GM12874 (cell line): ENCODE results near the gene SAA4.

Source experiments
- TF ChIP-seq, protein P1 (sequence below): IDR thresholded peaks from 2 replicates; pipeline ENCODE4 v1.5.1; 2011; ENCODE audit warnings: low read depth, mild to moderate bottlenecking, control low read depth, low read length, moderate library complexity; ENCODE audit not compliant: insufficient read depth

The SAA4 gene, protein sequence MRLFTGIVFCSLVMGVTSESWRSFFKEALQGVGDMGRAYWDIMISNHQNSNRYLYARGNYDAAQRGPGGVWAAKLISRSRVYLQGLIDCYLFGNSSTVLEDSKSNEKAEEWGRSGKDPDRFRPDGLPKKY

DNA sequence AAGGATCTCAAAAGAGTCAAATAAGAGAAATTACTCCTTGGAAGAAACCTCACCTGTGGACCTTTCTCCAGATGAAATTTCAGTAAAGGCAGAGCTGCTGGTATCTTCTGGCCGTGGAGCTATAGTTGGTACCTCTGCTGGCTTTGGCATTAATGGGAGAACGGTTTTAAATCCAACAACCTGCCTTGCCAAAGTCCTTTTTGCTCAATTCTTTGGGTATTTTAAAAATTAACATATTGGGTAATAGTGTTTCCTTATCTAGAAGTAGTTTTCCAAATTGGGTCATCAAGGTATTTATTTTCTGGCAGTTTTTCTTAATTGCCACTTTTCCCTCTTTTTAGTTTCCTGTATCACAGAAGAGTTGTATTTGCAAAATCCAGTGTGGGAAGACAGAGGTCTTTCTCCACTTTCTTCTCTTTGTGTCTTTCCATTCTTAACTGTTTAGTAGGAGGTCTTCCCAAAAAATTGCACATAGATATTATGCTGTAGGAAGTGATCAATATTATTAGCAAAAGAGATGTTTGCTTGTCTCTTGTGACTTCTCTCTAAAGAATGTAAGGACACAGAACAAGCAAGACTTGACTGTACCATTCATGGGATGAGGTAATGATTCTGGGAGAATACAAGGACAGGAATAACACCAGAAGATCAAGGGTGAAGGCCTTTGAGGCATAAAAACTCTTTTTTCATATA lies at the start of gene SAA4:
SAA4 (minus strand) TSS at position 139 of the 693 bp plus-strand sequence. CDS start 876 bp downstream, outside the sequence.
- TF ChIP-seq, protein P1, sequence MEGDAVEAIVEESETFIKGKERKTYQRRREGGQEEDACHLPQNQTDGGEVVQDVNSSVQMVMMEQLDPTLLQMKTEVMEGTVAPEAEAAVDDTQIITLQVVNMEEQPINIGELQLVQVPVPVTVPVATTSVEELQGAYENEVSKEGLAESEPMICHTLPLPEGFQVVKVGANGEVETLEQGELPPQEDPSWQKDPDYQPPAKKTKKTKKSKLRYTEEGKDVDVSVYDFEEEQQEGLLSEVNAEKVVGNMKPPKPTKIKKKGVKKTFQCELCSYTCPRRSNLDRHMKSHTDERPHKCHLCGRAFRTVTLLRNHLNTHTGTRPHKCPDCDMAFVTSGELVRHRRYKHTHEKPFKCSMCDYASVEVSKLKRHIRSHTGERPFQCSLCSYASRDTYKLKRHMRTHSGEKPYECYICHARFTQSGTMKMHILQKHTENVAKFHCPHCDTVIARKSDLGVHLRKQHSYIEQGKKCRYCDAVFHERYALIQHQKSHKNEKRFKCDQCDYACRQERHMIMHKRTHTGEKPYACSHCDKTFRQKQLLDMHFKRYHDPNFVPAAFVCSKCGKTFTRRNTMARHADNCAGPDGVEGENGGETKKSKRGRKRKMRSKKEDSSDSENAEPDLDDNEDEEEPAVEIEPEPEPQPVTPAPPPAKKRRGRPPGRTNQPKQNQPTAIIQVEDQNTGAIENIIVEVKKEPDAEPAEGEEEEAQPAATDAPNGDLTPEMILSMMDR: no peak

DNA sequence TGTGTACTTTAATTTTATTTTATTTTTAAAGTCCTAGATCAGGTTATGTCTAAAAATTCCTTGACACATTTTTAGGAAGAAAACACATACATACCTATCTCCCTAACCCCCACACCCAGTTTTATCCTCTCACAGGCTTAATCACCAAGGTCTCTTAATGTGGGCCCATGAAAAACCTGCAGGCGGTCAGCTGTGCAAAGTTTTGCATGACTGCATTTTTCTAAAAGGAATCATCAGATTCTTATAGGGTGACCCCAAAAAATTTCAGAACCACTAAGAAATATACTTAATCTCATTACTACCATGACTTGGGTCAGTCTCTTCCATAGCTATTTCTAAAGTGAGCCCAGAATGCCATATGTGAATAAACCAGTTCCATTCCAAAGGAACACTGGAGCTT lies 49.2 kb upstream of the SAA4 start:
- TF ChIP-seq, protein P1: no peak

DNA sequence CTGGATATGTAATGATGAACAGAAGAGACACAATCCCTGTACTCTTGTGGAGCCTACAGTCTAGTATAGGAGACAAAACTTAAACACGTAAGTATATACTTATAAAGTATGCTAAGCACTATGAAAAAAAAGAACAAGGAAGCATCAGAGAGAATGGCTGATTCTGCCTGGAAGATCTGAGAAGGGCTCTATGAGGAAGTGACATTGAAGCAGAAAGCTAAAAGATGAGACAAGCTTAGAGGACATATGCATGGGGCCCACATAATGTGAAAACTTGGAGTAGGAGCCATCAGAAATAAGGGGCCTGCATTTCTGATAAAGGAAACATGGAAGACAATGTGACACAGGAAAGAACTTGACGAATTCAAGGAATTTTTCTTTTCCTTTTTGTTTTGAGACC lies 46.0 kb upstream of the SAA4 start:
- TF ChIP-seq, protein P1: no peak

DNA sequence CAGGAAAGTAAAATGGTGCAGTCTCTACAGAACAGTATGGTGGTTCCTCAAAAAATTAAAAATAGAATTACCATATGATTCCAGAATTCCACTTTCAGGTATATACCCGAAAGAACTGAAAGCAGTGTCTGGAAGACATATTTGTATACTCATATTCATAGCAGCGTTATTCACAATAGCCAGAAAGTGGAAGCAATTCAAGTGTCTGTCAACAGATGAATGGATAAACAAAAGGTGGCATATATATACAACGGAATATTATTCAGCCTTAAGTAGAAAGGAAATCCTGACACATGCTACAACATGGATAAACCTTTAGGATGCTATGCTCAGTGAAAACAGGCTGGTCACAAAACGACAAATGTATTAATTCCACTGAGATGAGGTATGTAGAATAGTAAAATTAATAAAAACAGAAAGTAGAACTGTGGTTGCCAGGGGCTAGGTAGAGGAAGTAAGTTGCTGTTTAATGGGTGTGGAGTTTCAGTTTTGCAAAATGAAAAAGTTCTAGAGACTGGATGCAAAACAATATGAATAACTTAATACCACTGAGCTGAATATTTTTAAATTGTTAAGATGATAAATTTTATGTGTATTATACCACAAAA lies 43.9 kb upstream of the SAA4 start:
- TF ChIP-seq, protein P1: no peak

DNA sequence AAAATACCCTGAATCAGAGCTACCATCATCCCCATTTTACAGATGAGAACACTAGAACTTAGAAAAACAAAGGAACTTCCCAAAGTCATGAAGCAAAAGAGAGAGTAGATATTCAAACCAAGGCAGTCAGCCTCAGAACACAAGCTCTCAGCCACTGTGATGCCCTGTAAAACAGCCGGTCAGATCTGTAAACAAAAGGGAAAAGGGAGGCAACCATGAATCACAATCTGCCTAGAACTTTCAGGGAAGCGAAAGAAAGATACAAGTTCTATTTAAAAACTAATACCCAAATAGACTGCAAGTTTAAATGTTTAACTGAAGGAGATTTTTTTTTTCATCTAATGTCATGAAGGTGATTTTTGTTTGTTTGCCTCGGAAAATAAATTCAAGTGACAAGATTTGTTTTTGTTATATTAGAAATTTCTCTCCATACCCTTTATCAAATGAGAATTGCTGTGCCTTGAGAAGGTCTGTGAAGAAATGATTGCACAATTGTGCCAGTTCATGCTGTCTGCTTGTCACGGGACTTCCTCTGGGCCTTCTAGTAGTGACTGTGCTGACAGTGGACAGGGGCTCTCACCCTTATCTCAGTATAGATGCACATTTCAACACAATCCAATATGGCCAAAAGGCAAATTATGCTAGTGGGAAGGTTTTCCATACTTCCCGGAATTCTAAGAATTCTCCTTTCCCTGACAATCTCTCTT lies 41.1 kb upstream of the SAA4 start:
- TF ChIP-seq, protein P1: no peak

DNA sequence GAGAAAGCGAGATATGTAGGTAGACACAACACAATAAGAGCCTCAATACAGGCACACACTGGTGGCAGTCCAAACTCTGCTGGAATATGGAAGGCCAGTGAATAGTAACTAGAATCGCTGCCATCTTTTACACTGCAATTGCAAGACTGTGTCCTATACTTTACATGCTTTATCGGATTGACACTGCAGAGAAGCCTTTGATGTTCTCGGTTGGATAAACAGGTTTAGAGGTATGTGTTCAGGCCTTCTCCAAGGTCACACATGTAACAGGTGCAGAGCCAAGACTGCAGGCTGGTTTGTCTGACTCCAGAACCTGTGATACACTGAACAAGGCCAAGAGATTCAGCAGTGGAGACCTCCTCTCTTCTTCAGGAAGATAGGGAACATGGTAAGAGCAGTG lies 34.6 kb upstream of the SAA4 start:
- TF ChIP-seq, protein P1: no peak

DNA sequence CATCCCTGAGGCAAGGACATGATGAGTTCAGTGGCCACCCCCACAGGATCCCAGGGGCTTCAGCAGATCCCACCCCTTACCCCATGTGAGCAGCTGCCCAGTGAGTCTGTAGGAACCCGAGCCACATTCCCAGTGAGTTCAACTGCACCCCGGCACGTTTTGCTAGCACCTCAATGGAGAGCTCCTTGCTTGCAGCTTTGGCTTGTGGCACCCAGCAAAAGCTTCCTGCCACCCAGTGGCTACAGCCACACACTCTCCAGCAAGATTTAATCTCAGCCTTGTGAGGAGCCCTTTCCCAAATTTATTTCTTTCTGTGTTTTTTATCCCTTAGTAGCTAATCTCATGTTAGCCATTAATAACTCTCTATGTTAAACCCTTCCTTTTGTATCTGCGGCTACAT lies 33.5 kb upstream of the SAA4 start:
- TF ChIP-seq, protein P1: no peak
